ENCODE measurements around the gene NUP160. TPM values are rescaled to one million over a fixed set of nuclear protein-coding genes. Genes with fewer than 3 reads are reported as not detected.
"Not testable (repeated sequence)": the region's sequence is repeated elsewhere in the genome, so short reads cannot be mapped to it uniquely, and the experiment has no call there.

NUP160 gene
- total RNA-seq, 2 donors from 2014 or later = 22.7 to 35.4 TPM

GRCh38 chr11:47800759-47801158 lies 47.4 kb downstream of the NUP160 start:
- DNase-seq = no peak
- no peak overlapping the region for H3K4me3 ChIP-seq
- H3K4me1 ChIP-seq = no peaks in the 10 kb centered on the region
- intact Hi-C loops (cut with DNase I) = no loop called here
- H3K9ac ChIP-seq (ENCODE audit: low read depth in 2 of 2, low read length in 2 of 2) = no peak overlapping the region
- no peak overlapping the region for H3K27ac ChIP-seq
- H3K27me3 ChIP-seq = no peaks in the 10 kb centered on the region
- no peaks in the 10 kb centered on the region for H3K9me3 ChIP-seq
- no peak for TF ChIP-seq CTCF (IDR thresholded peaks at IDR 0.05)
- H3K36me3 ChIP-seq = peaks cover 16% of the 10 kb centered on the region

GRCh38 chr11:47797633-47798032 lies 50.5 kb downstream of the NUP160 start:
- Histone ChIP-seq H3K36me3 (peaks cover 14% of the 10 kb centered on the region), H3K27ac (no peak overlapping the region)

GRCh38 chr11:47791774-47792430 lies 56.2 kb downstream of the NUP160 start:
- no peaks in the 10 kb centered on the region for H3K9me3 ChIP-seq
- H3K9ac ChIP-seq (ENCODE audit: low read depth in 2 of 2, low read length in 2 of 2) = no peak overlapping the region
- no peaks in the 10 kb centered on the region for H3K27me3 ChIP-seq
- TF ChIP-seq CTCF (IDR thresholded peaks at IDR 0.05) = no peak
- H3K36me3 ChIP-seq = peaks cover 13% of the 10 kb centered on the region
- no peak overlapping the region for H3K27ac ChIP-seq
- H3K4me1 ChIP-seq = no peaks in the 10 kb centered on the region
- intact Hi-C loops (cut with DNase I) = no loop called here
- H3K4me3 ChIP-seq = no peak overlapping the region
- no peak for DNase-seq

More at GRCh38 chr11:47797633-47798032, 50.5 kb downstream of the NUP160 start:
- Histone ChIP-seq H3K4me3 (no peak overlapping the region), H3K9me3 (no peaks in the 10 kb centered on the region), H3K4me1 (no peaks in the 10 kb centered on the region), H3K27me3 (no peaks in the 10 kb centered on the region), H3K9ac (ENCODE audit: low read depth in 2 of 2, low read length in 2 of 2) (no peak overlapping the region)
- DNase-seq = no peak
- TF ChIP-seq CTCF (IDR thresholded peaks at IDR 0.05) = no peak
- intact Hi-C loops (cut with DNase I) = no loop called here

- H3K9ac ChIP-seq (ENCODE audit: low read depth in 2 of 2, low read length in 2 of 2); H3K27me3 ChIP-seq; intact Hi-C loops (cut with DNase I); H3K27ac ChIP-seq; H3K9me3 ChIP-seq; H3K4me1 ChIP-seq; DNase-seq; H3K4me3 ChIP-seq: not testable (repeated sequence)
- peaks cover 17% of the 10 kb centered on the region for H3K36me3 ChIP-seq
Observed at GRCh38 chr11:47790017-47790416, 58.1 kb downstream of the NUP160 start.

DNA sequence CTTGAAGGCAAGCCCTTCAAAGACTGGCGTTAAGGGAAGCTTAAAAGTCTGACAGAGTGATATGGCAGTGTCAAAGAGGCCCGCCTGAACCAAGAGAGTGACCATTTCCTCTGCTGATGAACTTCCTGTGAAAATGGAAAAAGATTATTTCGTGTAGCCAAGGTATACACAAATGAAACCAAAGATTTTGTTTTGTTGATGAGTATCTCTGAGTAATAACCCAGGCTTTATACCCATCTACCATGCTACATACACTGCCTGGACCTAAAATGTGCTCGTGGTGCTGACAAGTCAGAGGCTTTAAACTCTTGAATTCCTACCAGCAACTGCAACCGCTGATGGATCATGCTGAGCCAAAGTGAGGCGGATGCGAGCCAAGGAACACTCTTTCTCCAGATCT lies 60.0 kb downstream of the NUP160 start:
- Histone ChIP-seq H3K9me3 (no peaks in the 10 kb centered on the region), H3K9ac (ENCODE audit: low read depth in 2 of 2, low read length in 2 of 2) (no peak overlapping the region), H3K4me3 (no peak overlapping the region), H3K27me3 (no peaks in the 10 kb centered on the region), H3K36me3 (peaks cover 17% of the 10 kb centered on the region), H3K4me1 (no peaks in the 10 kb centered on the region), H3K27ac (no peak overlapping the region)
- DNase-seq = no peak
- no peak for TF ChIP-seq CTCF (IDR thresholded peaks at IDR 0.05)
- intact Hi-C loops (cut with DNase I) = no loop called here

- Histone ChIP-seq H3K36me3 (peaks cover 13% of the 10 kb centered on the region), H3K4me1 (no peaks in the 10 kb centered on the region), H3K27me3 (no peaks in the 10 kb centered on the region), H3K9ac (ENCODE audit: low read depth in 2 of 2, low read length in 2 of 2) (no peak overlapping the region), H3K4me3 (no peak overlapping the region), H3K9me3 (no peaks in the 10 kb centered on the region), H3K27ac (no peak overlapping the region)
- intact Hi-C loops (cut with DNase I) = no loop called here
- no peak for TF ChIP-seq CTCF (IDR thresholded peaks at IDR 0.05)
- DNase-seq = no peak
Observed at GRCh38 chr11:47786373-47786772, 61.8 kb downstream of the NUP160 start.
